AG04449 (cell line): ENCODE results near the gene TOMT.

Experiments used
- CTCF ChIA-PET: fragments of 350-600 bp; formaldehyde crosslinking; extraction: SDS; loops from one replicate; lab custom pipeline; 2021; ENCODE audit warnings: antibody characterized with exemption; lab: Yijun Ruan, JAX
- POLR2A ChIA-PET: fragments of 400-600, 350-600 bp; formaldehyde crosslinking; extraction: SDS; loops from one replicate; lab custom pipeline; 2020; ENCODE audit warnings: antibody characterized with exemption, inconsistent platforms; lab: Yijun Ruan, JAX
- DNase-seq: peaks from one replicate; pipeline ENCODE4 v3.0.0-alpha.2; 2010; ENCODE audit warnings: low read depth, low spot score
- H3K4me3 ChIP-seq: 2 replicates; pipeline ENCODE4 v1.5.1; 2011; ENCODE audit warnings: low read depth, mild to moderate bottlenecking, control low read depth, low read length
- TF ChIP-seq, protein P1 (sequence below): IDR thresholded peaks from one replicate; pipeline ENCODE4 v1.5.1; 2011; ENCODE audit warnings: mild to moderate bottlenecking, moderate library complexity, low read length, control low read depth, inconsistent platforms; ENCODE audit not compliant: insufficient read depth; ENCODE audit errors: missing control alignments

The TOMT gene

GRCh38 chr11:72083414-72083813 lies 22.3 kb upstream of the TOMT start:
- ChIA-PET CTCF (interaction anchor here (0.9 to 6.2 kb wide), 2 partner anchors 46 to 60 kb away, joined by 3 to 71 read pairs; no protein-coding TSS in a partner anchor), POLR2A (no interaction called here)
- no peak overlapping the region for H3K4me3 ChIP-seq
- DNase-seq, result no peak
- TF ChIP-seq, protein P1, sequence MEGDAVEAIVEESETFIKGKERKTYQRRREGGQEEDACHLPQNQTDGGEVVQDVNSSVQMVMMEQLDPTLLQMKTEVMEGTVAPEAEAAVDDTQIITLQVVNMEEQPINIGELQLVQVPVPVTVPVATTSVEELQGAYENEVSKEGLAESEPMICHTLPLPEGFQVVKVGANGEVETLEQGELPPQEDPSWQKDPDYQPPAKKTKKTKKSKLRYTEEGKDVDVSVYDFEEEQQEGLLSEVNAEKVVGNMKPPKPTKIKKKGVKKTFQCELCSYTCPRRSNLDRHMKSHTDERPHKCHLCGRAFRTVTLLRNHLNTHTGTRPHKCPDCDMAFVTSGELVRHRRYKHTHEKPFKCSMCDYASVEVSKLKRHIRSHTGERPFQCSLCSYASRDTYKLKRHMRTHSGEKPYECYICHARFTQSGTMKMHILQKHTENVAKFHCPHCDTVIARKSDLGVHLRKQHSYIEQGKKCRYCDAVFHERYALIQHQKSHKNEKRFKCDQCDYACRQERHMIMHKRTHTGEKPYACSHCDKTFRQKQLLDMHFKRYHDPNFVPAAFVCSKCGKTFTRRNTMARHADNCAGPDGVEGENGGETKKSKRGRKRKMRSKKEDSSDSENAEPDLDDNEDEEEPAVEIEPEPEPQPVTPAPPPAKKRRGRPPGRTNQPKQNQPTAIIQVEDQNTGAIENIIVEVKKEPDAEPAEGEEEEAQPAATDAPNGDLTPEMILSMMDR, result no peak

DNA sequence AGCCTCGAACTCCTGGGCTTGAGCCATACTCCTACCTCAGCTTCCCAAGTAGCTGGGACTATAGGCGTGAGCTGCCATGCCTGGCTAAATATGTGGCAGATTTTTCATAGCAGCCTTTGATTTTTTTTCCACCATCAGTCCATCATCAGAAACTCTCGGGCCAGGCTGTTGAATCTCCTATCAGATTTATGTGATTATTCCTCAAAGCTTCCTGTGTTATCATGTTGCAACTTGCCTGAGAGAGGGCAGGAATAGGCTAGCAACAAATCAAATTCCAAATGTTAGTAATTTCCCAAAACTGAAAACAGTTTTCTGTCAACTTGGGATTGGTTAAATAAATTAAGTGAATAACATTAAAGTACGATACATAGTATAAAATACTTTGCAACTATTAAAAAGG lies 21.6 kb upstream of the TOMT start:
- TF ChIP-seq, protein P1, result no peak
- CTCF ChIA-PET, result interaction anchor here (0.9 to 6.2 kb wide), 5 partner anchors 9 to 268 kb away, joined by 3 to 71 read pairs (median 5); no protein-coding TSS in a partner anchor
- DNase-seq, result no peak
- no peak overlapping the region for H3K4me3 ChIP-seq
- POLR2A ChIA-PET, result no interaction called here

GRCh38 chr11:72084965-72085364 lies 20.8 kb upstream of the TOMT start:
- H3K4me3 ChIP-seq, result no peak overlapping the region
- DNase-seq, result no peak
- TF ChIP-seq, protein P1, result no peak
- POLR2A ChIA-PET, result interaction anchor here (0.6 kb wide), 1 partner anchor 27 kb away, joined by 3 read pairs; the partner anchor contains the start of gene ANAPC15
- CTCF ChIA-PET, result interaction anchor here (0.9 to 6.2 kb wide), 7 partner anchors 9 to 267 kb away, joined by 3 to 71 read pairs (median 5); no protein-coding TSS in a partner anchor

GRCh38 chr11:72085621-72086351 lies 19.9 kb upstream of the TOMT start:
- DNase-seq, result no peak
- CTCF ChIA-PET, result interaction anchor here (0.9 to 6.2 kb wide), 8 partner anchors 8 to 98 kb away, joined by 3 to 71 read pairs (median 6); no protein-coding TSS in a partner anchor
- POLR2A ChIA-PET, result interaction anchor here (0.6 kb wide), 1 partner anchor 27 kb away, joined by 3 read pairs; the partner anchor contains the start of gene ANAPC15
- no peak overlapping the region for H3K4me3 ChIP-seq
- TF ChIP-seq, protein P1, result no peak

DNA sequence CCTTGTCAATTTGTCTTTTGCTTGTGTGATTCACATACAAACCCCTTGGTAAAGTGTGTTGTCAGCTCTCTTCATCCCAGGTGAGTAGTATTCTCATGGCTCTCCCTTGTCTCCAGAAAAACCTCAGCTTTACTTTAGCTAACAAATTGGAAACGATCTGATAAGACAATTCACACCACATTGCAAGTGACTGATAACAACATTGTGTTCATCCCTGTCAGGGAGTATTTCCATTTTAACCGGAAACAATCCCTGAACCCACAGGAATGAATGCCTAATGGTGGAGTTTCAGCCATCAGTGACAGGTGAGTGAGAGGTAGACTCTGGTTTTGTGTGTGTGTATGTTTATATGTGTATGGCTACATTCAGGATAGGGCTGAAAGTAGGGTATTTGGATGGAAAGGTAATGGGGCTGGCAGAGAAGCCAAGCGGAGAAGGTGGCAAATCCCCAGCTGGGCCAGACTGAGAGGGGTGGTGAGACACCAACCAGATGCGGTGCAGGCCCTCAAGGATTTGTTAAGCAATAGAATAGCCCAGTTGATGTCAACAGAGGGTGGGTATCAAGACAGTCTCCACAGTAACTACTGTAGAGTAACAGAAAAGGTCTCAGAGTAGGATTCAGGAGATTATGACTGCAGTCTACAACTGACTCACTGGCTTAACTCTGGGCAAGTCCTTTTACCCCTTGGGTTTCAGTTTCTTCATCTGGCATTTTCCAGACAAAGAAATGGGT lies 17.5 kb upstream of the TOMT start:
- POLR2A ChIA-PET, result interaction anchor here (0.6 kb wide), 1 partner anchor 11 kb away, joined by 3 read pairs; no protein-coding TSS in a partner anchor
- TF ChIP-seq, protein P1, result no peak
- CTCF ChIA-PET, result interaction anchor here (1.5 to 6.2 kb wide), 3 partner anchors 10 to 65 kb away, joined by 3 to 71 read pairs (median 20); no protein-coding TSS in a partner anchor
- H3K4me3 ChIP-seq, result no peak overlapping the region
- DNase-seq, result no peak

DNA sequence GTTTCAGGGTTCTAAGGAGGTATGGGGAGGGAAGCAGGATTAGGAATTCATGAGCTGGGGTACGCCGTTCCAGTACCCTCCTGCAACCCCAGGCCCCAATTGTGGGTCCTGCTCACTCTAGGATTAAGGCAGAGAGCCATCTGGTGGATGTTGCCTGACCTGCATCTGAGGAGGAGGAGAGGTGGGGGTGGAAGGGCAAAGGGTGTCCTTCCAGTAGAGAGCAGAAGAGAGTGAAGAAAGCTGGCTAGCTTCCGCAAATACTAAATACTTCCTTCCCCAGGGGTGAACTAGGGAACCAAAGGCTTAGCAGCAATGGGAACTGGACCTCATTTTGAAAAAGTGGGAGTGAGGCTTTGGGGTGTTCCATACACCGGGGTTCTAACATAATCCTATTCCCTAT lies 14.4 kb upstream of the TOMT start:
- TF ChIP-seq, protein P1, result peak; percentile 91
- CTCF ChIA-PET, result interaction anchor here (0.5 to 14.0 kb wide), 30 partner anchors 9 to 339 kb away, joined by 3 to 540 read pairs (median 6); partner anchors contain the start of genes LAMTOR1 and TOMT
- H3K4me3 ChIP-seq, result no peak overlapping the region
- POLR2A ChIA-PET, result interaction anchor here (0.6 to 1.8 kb wide), 5 partner anchors 9 to 69 kb away, joined by 3 to 5 read pairs (median 4); partner anchors contain the start of gene LAMTOR1
- DNase-seq, result no peak
